Body of pancreas (tissue), 4 donors: Measurements from ENCODE around the gene RSBN1L.

Experiments
- POLR2A ChIP-seq, 3 donors: fragments of 450-650 bp; IDR thresholded peaks; one replicate each; pipeline ENCODE4 v1.6.1; 2016; ENCODE audit warnings: antibody characterized with exemption in 3 of 3, mild to moderate bottlenecking in 2 of 3
- TF ChIP-seq, protein P1 (sequence below), 7 experiments: fragments of 450-650 bp in 4 of 7; fragments of 200-600 bp in 3 of 7; sonication (generic) in 3 of 7; IDR thresholded peaks; one replicate each; pipeline ENCODE4 v1.5.1; 2016 to 2019; ENCODE audit warnings: antibody characterized with exemption in 7 of 7

DNA sequence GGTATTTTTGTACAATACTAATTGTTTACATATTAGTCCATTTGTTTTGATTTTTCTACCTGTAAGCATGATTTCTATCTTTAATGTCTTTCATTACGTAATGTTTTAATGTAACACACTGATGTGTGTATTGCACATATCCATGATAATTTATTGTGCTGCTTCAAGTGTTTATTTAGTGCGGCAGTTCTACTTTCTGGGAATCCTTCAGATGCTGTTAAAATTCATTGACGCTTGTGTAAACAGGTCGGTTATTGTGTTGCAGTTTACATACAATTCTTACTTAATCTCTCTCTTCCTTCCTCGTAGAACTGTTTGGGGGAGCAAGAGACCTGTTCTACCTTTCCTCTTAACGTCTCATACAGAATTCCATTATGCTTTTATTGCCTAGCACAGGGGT lies 95.1 kb downstream of the RSBN1L start:
- no peak for TF ChIP-seq POLR2A (IDR thresholded peaks at IDR 0.05)
- TF ChIP-seq, protein P1, sequence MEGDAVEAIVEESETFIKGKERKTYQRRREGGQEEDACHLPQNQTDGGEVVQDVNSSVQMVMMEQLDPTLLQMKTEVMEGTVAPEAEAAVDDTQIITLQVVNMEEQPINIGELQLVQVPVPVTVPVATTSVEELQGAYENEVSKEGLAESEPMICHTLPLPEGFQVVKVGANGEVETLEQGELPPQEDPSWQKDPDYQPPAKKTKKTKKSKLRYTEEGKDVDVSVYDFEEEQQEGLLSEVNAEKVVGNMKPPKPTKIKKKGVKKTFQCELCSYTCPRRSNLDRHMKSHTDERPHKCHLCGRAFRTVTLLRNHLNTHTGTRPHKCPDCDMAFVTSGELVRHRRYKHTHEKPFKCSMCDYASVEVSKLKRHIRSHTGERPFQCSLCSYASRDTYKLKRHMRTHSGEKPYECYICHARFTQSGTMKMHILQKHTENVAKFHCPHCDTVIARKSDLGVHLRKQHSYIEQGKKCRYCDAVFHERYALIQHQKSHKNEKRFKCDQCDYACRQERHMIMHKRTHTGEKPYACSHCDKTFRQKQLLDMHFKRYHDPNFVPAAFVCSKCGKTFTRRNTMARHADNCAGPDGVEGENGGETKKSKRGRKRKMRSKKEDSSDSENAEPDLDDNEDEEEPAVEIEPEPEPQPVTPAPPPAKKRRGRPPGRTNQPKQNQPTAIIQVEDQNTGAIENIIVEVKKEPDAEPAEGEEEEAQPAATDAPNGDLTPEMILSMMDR (IDR thresholded peaks at IDR 0.05): no peak
